Smooth muscle cell (in vitro differentiated cells): ENCODE results near the gene GOLGA6B. TPM values are rescaled to one million over a fixed set of nuclear protein-coding genes. Genes with fewer than 3 reads are reported as not detected.

Source experiments
- DNase-seq: peaks from one replicate; lab custom pipeline; 2025; ENCODE audit not compliant: unreplicated experiment; lab: John Stamatoyannopoulos, UW
- H2AFZ ChIP-seq: fragments of 200-600 bp; sonication (generic); 2 replicates; pipeline ENCODE4 v1.6.0; 2016; ENCODE audit warnings: antibody characterized with exemption, low read depth, mild to moderate bottlenecking
- H3F3A ChIP-seq: fragments of 200-600 bp; sonication (generic); 2 replicates; pipeline ENCODE4 v1.6.0; 2017; ENCODE audit warnings: antibody characterized with exemption, low read depth
- H3K27ac ChIP-seq: fragments of 200-600 bp; sonication (generic); 2 replicates; pipeline ENCODE4 v1.5.1; 2016; ENCODE audit warnings: low read depth, mild to moderate bottlenecking
- H3K27me3 ChIP-seq: fragments of 200-600 bp; sonication (generic); 2 replicates; pipeline ENCODE4 v1.6.1; 2016; ENCODE audit warnings: low read depth, mild to moderate bottlenecking
- H3K36me3 ChIP-seq: fragments of 200-600 bp; sonication (generic); 2 replicates; pipeline ENCODE4 v1.5.1; 2016; ENCODE audit warnings: low read depth
- H3K4me1 ChIP-seq: fragments of 200-600 bp; sonication (generic); 2 replicates; pipeline ENCODE4 v1.5.1; 2016; ENCODE audit warnings: low read depth
- H3K4me2 ChIP-seq: fragments of 200-600 bp; sonication (generic); 2 replicates; pipeline ENCODE4 v1.6.0; 2016; ENCODE audit warnings: mild to moderate bottlenecking
- H3K4me3 ChIP-seq: fragments of 200-600 bp; sonication (generic); 2 replicates; pipeline ENCODE4 v1.5.1; 2016; ENCODE audit warnings: mild to moderate bottlenecking
- H3K79me2 ChIP-seq: fragments of 200-600 bp; sonication (generic); 2 replicates; pipeline ENCODE4 v1.6.0; 2016; ENCODE audit warnings: low read depth, mild to moderate bottlenecking
- H3K9ac ChIP-seq: fragments of 200-600 bp; sonication (generic); 2 replicates; pipeline ENCODE4 v1.6.0; 2016; ENCODE audit warnings: low read depth
- H3K9me3 ChIP-seq: fragments of 200-600 bp; sonication (generic); replicated peaks from 2 replicates; pipeline ENCODE4 v1.5.1; 2016; ENCODE audit warnings: low read depth
- H4K20me1 ChIP-seq: fragments of 200-600 bp; sonication (generic); 2 replicates; pipeline ENCODE4 v1.6.0; 2016; ENCODE audit warnings: low read depth
- WGBS: methylation state at CpG from one replicate; pipeline ENCODE4 v1.1.7; 2016; ENCODE audit warnings: low lambda C conversion rate; 5-methylcytosine and 5-hydroxymethylcytosine counted together
- polyA plus RNA-seq: library from polyadenylated mRNA; unstranded; fragments of >200 nt; fragmentation: Nextera tagmentation; extraction: Ambion mirVana; gene quantifications from 2 replicates; pipeline ENCODE4 v1.2.1, GENCODE V29; 2016
- total RNA-seq: library from RNA; depleted of rRNA; stranded (reverse); fragments of >200 nt; gene quantifications from 2 replicates; pipeline ENCODE4 v1.2.3, GENCODE V29; 2014
- TF ChIP-seq, protein P1 (sequence below): fragments of 200-600 bp; sonication (generic); IDR thresholded peaks from 2 replicates; pipeline ENCODE4 v1.5.1; 2017; ENCODE audit warnings: borderline replicate concordance, mild to moderate bottlenecking, antibody characterized with exemption; ENCODE audit not compliant: insufficient read depth, poor library complexity, severe bottlenecking

Gene GOLGA6B
- total and polyA plus RNA-seq, 2 experiments from 2014 or later, result not detected

DNA sequence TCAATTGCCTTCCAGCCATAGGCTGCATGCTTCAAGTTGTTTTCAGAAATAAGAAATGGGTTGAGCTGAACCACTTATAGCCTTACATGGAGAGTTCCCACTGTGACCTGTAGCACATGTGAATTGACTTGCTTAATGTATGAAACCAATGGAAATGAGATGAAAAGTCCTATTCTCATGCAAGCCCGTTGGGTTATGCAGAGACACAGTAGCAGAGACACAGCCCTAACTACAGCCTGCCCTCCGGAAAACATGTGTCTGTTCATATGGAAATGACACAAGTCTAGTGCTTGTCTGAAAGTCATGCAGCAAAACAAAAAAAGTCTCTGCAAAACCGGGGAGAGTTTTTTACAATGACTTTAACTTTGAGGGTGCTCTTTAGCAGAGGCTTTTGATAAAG is 17.0 kb downstream of the GOLGA6B start:
- H3K27ac ChIP-seq, result no peak overlapping the region
- peaks cover 4% of the 10 kb centered on the region for H3K27me3 ChIP-seq
- H4K20me1 ChIP-seq, result no peaks in the 10 kb centered on the region
- H3K9me3 ChIP-seq, result no peaks in the 10 kb centered on the region
- H3K4me2 ChIP-seq, result peak overlapping the region; percentile 83
- TF ChIP-seq, protein P1, sequence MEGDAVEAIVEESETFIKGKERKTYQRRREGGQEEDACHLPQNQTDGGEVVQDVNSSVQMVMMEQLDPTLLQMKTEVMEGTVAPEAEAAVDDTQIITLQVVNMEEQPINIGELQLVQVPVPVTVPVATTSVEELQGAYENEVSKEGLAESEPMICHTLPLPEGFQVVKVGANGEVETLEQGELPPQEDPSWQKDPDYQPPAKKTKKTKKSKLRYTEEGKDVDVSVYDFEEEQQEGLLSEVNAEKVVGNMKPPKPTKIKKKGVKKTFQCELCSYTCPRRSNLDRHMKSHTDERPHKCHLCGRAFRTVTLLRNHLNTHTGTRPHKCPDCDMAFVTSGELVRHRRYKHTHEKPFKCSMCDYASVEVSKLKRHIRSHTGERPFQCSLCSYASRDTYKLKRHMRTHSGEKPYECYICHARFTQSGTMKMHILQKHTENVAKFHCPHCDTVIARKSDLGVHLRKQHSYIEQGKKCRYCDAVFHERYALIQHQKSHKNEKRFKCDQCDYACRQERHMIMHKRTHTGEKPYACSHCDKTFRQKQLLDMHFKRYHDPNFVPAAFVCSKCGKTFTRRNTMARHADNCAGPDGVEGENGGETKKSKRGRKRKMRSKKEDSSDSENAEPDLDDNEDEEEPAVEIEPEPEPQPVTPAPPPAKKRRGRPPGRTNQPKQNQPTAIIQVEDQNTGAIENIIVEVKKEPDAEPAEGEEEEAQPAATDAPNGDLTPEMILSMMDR, result no peak
- no peak overlapping the region for H3K4me3 ChIP-seq
- DNase-seq, result no peak
- 18% methylated on average over 3 of the region's 3 CpGs for WGBS
- no peaks in the 10 kb centered on the region for H3K4me1 ChIP-seq
- H3K79me2 ChIP-seq, result no peaks in the 10 kb centered on the region
- no peak overlapping the region for H2AFZ ChIP-seq
- no peaks in the 10 kb centered on the region for H3K36me3 ChIP-seq
- no peak overlapping the region for H3K9ac ChIP-seq
- H3F3A ChIP-seq, result no peaks in the 10 kb centered on the region

DNA sequence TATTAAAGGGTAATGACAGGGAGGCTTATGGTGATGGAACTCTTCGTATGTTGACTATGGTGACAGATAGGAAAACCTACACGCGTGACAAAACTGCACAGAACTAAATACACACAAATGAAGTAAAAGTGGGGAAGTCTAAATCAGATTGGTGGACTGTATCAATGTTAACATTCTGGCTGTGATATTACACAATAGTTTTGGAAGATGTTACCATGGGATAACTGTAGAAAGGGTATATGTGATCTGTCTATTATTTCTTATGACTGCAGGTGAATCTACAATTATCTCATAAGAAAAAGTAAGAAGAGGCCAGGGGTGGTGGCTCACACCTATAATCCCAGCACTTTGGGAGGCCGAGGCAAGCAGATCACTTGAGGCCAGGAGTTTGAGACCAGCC is 22.3 kb downstream of the GOLGA6B start:
- peaks cover 43% of the 10 kb centered on the region for H3K27me3 ChIP-seq
- no peak overlapping the region for H3K4me2 ChIP-seq
- no peak overlapping the region for H3K9ac ChIP-seq
- no peaks in the 10 kb centered on the region for H3K9me3 ChIP-seq
- H3K36me3 ChIP-seq, result no peaks in the 10 kb centered on the region
- WGBS, result 88% methylated on average over 4 of the region's 4 CpGs
- H3K4me3 ChIP-seq, result no peak overlapping the region
- no peak overlapping the region for H2AFZ ChIP-seq
- H3F3A ChIP-seq, result no peaks in the 10 kb centered on the region
- H4K20me1 ChIP-seq, result no peaks in the 10 kb centered on the region
- no peak for DNase-seq
- TF ChIP-seq, protein P1, result no peak
- no peaks in the 10 kb centered on the region for H3K79me2 ChIP-seq
- H3K27ac ChIP-seq, result no peak overlapping the region
- no peaks in the 10 kb centered on the region for H3K4me1 ChIP-seq

DNA sequence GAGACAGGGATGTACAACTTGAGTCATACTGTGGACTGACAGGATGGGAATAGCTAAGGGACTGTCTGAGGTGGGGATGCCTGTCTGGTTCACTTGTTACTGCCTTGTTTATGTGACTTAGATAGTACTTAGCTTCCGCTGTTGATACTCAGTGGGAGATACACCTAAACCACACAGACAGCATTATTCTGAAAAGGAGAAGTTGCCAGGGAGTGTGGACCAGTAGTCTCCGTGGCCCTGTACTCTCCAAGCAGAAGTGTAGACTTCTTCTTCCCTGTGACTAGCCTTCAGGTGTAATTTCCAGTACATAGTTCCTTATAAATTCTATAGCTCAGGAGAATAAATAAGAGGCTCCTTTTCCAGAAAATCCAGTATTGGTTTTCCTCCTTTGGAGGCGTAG is 26.4 kb downstream of the GOLGA6B start:
- Histone ChIP-seq H3K4me3 (no peak overlapping the region), H3K79me2 (no peaks in the 10 kb centered on the region), H3K9ac (no peak overlapping the region), H2AFZ (no peak overlapping the region), H3K36me3 (no peaks in the 10 kb centered on the region), H3K4me2 (no peak overlapping the region), H3K9me3 (no peaks in the 10 kb centered on the region), H4K20me1 (no peaks in the 10 kb centered on the region), H3K27ac (no peak overlapping the region), H3K4me1 (peaks cover 6% of the 10 kb centered on the region), H3F3A (no peaks in the 10 kb centered on the region), H3K27me3 (peaks cover 39% of the 10 kb centered on the region)
- no peak for DNase-seq
- TF ChIP-seq, protein P1, result no peak
- 61% methylated on average over 3 of the region's 3 CpGs for WGBS

DNA sequence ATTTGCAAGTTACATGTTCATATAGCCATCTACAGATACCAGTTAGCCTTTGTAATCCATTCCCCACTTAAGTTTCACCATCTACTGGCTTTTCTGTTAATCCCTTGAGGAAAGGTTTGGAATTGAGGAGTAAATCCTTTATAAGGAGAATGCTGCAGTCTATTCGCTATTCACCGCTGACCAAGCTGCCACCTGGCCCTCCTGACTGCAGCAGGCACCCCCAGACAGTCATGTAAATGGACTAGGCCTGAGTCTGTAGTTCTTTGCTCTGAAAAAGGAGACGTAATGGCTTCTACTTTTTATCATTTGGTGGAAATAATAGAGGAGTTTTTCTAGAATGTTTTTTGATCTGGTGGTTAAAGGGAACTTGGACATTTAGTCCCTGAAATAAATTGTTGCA is 28.3 kb downstream of the GOLGA6B start:
- Histone ChIP-seq H3K9me3 (no peaks in the 10 kb centered on the region), H3K4me3 (no peak overlapping the region), H3K79me2 (peaks cover 6% of the 10 kb centered on the region), H3K4me1 (peaks cover 6% of the 10 kb centered on the region), H3K4me2 (no peak overlapping the region), H3K27ac (no peak overlapping the region), H2AFZ (no peak overlapping the region), H3K36me3 (no peaks in the 10 kb centered on the region), H3K9ac (no peak overlapping the region), H4K20me1 (no peaks in the 10 kb centered on the region), H3K27me3 (peaks cover 30% of the 10 kb centered on the region), H3F3A (no peaks in the 10 kb centered on the region)
- TF ChIP-seq, protein P1, result no peak
- no peak for DNase-seq
- whole genome bisulfite sequencing, result 85% methylated on average over 3 of the region's 3 CpGs
